ENCODE measurements around the gene OTULINL. TPM values are rescaled to one million over a fixed set of nuclear protein-coding genes. Genes with fewer than 3 reads are reported as not detected.

Gene OTULINL
- total RNA-seq = not detected in 2 replicates

GRCh38 chr5:14581106-14581890 is at the start of gene OTULINL:
OTULINL (plus strand) TSS chr5:14581792; CDS start chr5:14581895, 103 bp downstream.

Other genes with a start within 250 kb of the OTULINL start
- gene OTULIN, start 82.9 kb downstream of the OTULINL start, total RNA-seq = 15.0 and 15.7 TPM in 2 replicates

All from aortic smooth muscle cell (primary cell).